HG03457 (cell line): ENCODE data around the gene ZNF492.
"Not testable (repeated sequence)": the region's sequence is repeated elsewhere in the genome, so short reads cannot be mapped to it uniquely, and the experiment has no call there.

Experiments used
- ATAC-seq: cut with Tn5 transposase; IDR thresholded peaks from one replicate; pipeline ENCODE4 v1.9.1; 2021; ENCODE audit warnings: moderate number of reproducible peaks; ENCODE audit not compliant: unreplicated experiment

ZNF492 gene

GRCh38 chr19:22633706-22634449, at the start of gene ZNF492:
TSS of gene ZNF492 (plus strand) at chr19:22634324. CDS start at chr19:22653400, 19,076 bp downstream.
- not testable (repeated sequence) for ATAC-seq

DNA sequence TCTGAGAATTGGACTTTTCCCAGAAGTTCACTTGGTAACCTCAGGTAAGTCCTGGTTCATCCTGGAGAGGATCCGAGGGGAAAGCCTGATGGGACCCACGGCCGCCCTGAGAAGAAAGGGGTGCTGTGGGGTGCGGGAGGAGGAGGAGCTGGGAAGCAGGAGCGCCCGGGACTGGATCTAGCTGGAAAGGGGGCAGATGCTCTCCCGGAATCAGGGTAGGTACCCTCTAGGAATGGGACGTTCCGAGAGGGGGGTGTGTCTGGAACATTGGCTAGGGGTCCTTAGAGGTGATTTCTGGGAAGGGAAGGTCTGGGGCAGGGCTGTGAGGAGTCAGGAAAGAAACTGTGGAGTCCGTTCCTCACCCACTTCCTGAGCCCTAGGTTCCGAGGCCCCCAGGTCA, 38.7 kb upstream of the ZNF492 start:
- ATAC-seq: no peak

DNA sequence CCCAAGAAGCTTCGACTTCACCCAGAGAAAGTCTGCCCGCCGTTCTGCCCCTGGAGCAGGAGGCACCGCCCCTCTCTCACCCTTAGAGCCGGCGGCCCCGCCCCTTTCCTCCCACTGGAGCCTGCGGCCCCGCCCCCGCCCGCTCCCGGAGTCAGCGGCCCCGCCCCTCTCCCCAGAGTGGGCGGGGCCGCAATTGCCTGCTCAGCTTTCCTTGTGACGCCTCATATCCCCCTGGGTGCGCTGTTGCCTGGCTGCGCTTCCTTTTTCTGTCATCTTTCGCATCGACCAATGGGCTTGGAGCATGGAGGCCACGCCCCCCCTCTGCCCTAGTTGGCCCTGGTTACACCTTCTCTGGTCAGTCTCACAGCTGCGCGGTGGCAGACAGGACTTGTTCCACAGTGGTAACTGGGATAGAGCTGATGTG, 38.2 kb upstream of the ZNF492 start:
- ATAC-seq: no peak

DNA sequence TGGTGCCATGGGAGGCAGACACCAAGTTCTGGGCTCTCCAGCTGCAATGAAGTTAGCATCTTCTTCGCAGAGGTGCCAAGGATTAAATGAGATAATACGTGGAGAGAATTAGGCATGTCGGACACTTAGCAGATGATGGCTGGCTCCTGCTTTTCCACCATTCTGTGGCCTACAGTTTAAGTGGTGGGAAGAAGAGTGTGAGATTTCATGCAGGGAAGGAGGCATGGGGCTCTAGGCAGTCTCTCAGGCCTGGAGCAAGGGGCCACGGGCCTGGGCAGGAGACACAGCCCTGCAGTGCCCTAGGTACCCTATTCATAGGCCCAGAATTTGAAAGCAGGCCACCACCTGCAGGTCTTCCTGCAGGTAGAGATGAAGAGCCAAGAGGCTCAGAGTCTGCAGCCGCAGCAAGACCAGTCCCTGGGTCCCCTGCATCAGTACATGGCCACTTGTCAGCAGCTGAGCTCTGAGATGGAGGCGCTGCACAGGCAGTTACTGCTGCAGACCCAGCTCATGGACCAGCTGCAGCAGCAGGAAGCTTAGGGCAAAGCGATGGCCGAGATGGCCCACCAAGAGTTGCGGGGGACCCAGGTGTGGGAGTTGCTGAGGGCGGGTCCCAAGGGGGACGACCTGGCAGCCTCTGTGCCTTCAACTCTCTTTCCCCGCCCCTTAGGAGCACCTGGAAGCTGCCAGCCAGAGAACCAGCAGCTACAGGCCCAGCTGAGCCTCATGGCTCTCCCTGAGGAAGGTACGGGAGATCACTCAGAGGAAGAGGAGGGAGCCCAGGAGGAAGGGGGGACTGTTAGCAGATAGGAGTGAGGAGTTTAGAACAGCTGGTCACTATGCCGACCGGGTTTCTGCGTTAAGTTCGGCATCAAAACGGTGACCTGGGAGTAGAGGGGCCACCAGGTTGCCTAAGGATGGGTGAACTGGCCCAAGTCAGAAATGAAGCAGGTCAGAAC, 33.2 kb upstream of the ZNF492 start:
- ATAC-seq: no peak

DNA sequence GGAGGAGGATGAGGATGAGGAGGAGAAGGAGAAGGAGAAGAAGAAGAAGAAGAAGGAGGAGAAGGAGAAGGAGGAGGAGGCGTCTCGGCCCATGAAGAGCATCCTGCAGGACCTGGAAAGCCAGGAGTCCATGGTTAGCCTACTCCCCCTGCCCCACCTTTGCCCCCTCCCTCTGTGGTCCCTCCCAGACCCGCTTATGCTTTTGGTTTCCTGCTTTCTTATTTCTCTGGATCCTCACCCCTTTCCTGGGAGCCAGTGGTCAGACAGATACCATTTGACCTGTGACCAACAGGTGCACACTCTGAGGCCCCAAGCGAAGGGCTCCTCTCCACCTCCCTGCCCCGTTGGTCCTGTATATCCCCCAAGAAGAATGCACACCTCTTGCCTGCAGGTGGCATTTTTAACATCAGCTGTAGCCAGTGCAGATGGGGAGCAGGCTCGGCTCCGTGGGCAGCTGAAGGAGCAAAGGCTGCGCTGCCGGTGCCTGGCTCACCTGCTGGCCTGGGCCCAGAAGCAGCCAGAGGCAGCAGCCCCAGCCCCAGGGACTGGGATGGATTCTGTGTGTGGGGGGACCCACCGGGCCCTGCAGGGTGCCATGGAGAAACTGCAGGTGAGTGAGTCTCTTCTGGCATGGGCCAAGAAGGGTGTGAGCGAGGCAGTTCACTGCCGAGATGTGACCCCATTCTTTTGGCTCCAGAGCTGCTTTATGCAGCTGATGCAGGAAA, 32.1 kb upstream of the ZNF492 start:
- ATAC-seq: no peak

- ATAC-seq: no peak
These were observed 31.4 kb upstream of the ZNF492 start for GRCh38 chr19:22602631-22603272.

- no peak for ATAC-seq
These were observed 30.3 kb upstream of the ZNF492 start for GRCh38 chr19:22603518-22604440.

- no peak for ATAC-seq
These were observed 29.4 kb upstream of the ZNF492 start for GRCh38 chr19:22604571-22605274.

GRCh38 chr19:22605275-22606211, 28.6 kb upstream of the ZNF492 start:
- no peak for ATAC-seq

- ATAC-seq: no peak
These were observed 27.9 kb upstream of the ZNF492 start for GRCh38 chr19:22606212-22606553.

- ATAC-seq: no peak
These were observed 27.0 kb upstream of the ZNF492 start for GRCh38 chr19:22606954-22607652.

GRCh38 chr19:22607653-22608430, 26.3 kb upstream of the ZNF492 start:
- ATAC-seq: no peak

GRCh38 chr19:22608441-22608840, 25.7 kb upstream of the ZNF492 start:
- ATAC-seq: no peak

DNA sequence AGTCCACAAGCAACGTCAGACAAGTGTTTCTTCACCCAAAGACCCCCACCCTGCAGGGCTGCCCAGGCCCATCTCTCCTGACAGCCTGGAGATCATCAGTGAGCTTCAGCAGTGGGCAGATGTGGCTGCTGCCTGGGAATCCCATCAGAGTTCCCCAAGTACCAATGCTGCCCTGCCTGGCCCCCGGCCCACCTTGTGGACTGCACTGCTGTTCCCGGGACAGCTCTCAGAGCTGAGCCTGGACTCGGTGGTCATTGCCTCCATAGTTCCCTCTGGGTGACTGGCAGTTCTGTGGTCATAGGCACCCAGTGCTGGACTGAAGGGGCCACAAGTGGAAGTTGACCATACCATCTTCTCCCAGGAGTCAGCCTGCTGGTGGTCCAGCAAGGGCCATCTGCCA, 24.5 kb upstream of the ZNF492 start:
- no peak for ATAC-seq

DNA sequence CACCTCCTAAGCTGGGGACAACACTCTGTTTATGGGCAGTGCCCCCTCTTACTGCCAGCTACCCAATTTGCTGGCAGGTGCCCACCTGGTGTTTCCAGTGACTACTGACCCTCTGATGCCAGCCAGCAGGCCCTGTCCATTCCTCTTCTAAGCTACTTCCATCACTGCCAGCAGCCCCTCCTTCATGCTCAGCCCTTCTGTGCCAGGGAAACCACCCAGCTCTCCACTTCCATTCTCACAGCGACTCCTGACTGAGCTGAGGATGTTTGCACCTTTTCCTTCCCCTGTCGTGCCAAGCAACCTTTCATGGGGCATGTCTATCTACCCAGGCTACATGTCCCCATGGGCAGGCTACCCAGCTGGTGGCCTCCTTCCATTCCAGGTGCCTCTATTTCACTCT, 24.0 kb upstream of the ZNF492 start:
- ATAC-seq: no peak

GRCh38 chr19:22612316-22612715, 21.8 kb upstream of the ZNF492 start:
- no peak for ATAC-seq

- no peak for ATAC-seq
These were observed 17.5 kb upstream of the ZNF492 start for GRCh38 chr19:22616659-22617058.
